GM03348 (cell line): ENCODE data around the gene SF3B5.
A peak's percentile ranks its signal among the peaks of the same experiment; 100 is the strongest.
"Not testable (repeated sequence)": the region's sequence is repeated elsewhere in the genome, so short reads cannot be mapped to it uniquely, and the experiment has no call there.

Experiments used
- DNase-seq: peaks from one replicate; pipeline ENCODE4 v3.0.0; 2012; ENCODE audit warnings: low spot score

Gene SF3B5

DNA sequence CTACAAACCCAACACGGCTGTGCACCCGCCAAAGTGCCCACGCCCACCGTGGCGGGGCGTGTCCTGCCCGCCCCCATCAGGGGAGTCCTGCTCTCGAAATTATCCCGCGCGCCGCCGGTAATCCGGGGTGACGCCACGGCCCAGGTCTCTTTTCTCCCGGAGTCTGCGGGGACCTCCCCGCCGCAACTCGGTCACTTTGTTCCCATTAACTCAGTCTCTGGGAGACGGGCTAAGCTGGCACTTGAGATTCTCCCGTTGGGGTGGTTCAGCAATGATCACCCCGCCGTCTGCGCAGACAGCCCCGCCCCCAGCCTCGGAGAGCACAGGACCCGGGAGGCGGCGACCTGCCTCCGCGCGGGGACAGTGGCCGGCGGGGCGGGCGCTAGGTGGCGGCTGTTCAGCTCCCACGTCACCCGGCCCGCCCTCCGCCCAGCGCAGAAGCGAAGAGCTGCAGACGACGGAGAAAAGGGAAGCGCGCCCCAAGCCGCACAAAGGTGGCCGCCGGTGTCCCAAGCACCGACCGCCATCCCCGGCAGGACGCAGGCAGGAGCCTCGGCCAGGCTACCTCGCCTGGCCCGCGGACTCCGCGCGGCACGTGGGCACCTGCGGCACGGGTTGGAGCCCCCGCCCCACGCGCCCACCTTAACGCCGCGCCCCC lies 31.5 kb downstream of the SF3B5 start:
- DNase-seq, result peak; percentile 83

DNA sequence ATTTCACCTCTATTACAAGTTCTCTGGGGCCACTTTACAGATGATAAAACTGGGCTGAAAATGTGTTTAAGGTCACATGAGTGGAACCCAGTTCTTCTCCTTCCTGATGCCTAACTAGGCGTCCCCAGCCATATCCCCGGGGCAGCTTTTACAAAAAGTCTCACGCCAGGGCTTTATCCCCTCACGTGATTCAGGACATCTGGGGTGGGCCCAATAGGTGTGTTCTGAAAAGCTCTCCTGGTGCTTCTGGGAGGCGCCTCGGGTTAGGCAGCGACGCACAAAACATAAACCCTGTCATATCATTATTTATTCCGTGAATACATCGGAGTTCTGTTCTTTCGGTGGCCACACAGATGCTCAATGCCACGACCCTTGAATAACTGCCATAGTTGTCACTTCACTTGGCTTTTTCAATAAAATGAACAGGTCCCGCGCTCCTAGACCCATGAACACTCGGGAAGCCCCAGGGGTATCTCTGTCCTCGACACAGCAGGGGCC lies 32.1 kb downstream of the SF3B5 start:
- DNase-seq, result no peak

DNA sequence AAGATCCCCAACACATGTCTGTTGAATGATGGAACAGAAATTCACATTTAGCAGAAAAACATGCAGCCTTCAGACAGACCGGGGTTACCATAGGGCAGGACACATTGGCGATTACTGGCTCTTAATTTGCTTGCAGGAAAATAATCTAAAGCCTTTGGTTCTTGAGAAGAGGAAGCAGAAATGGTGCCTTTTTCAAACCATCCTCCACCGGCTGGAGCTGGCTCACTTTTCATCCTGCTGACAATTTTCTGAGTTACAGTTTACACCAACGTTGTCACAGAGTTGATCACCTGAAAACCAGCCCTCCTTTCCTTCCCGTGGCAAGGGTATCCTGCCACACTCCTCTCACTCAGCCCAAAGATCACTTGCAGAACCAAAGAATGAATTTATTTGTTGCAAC lies 32.6 kb downstream of the SF3B5 start:
- no peak for DNase-seq

DNA sequence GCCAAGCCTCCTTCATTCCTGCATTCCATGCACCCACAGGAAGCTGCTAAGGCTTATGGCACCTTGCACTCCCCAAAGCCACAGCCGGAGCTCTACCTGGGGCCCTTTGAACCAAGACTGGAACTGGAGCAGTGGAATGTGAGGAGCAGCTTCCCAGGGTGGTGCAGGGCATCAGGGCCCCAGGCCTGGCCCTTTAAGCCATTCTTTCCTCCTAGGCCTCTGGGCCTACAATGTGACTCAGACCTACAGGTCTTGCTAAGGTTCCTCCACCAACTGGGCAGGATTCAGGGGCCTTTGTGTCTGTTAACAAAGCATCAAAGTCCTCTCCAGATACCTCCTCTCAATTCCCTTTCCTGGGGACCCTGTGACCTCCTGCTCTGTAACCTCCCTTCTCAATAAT lies 36.2 kb downstream of the SF3B5 start:
- DNase-seq, result no peak

DNA sequence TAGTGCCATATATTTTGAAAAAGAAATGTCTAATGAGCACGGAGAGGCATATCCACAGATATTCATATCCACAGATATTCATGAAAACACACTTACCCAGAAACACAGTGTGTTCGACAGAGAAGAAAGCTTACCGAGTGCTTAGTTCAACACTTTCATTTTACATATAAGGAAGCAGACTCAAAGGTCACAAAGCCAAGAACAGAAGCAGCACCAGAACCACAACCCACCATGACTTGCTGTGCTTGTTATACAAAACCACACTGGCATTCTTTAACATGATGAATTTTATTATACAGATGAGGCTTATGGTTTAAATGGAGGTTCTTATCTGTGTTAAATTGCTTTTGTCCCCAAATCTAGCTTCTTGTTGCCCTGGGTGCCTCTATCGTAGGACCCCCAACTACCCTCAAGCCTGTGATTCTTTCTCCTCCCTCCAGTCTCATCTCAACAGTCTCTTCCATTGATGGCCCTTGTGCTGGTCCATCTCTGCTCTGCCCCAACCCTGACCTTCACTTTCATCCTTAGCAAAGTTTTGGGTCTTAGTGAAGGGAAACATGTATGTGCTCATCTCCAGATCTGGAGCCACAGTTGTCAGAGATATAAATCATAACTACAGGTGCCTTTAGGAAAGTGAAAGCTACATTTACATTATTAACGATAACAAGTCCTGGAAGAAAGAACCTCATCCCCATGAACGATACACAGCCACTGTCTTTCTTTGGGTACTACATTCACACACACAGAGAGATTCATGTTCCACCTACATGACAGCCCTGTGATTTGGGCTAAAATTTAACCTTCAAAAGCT lies 40.0 kb downstream of the SF3B5 start:
- DNase-seq, result no peak

DNA sequence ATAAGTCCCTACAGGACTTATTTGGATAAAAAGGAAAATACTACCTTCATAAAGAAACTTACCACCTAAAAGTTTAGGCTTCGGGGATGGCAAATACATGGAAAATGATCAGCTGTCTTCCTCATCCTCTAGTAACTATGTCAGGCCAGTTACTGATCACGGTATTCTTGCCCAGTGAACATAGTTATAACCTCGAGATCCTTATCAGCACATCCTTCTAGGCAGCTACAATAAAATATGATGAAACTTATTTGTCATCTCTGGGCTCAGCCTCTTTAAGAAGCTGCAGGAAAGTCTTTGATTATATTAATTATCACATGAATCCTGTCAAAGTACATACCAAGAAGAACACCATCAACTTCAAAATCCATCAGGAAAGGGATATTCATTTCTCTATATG lies 41.8 kb downstream of the SF3B5 start:
- no peak for DNase-seq

DNA sequence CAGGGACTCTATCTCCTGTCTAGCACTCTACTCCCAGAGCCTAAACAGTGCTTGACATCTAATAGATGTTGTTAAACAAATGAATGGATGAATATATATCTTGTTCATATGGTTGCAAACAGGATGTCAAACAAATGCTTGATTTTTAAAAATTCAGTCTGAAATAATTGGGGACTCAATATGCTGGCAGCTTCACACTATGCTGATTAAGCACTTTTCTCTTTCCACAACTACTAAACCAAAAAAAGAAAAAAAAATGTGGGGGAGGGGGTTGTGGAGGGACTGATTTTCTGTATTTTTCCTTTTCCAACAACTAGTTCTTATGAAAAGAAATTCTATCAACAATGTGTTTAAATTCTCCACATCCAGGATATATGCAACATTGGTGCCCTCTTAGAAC lies 42.9 kb downstream of the SF3B5 start:
- no peak for DNase-seq

DNA sequence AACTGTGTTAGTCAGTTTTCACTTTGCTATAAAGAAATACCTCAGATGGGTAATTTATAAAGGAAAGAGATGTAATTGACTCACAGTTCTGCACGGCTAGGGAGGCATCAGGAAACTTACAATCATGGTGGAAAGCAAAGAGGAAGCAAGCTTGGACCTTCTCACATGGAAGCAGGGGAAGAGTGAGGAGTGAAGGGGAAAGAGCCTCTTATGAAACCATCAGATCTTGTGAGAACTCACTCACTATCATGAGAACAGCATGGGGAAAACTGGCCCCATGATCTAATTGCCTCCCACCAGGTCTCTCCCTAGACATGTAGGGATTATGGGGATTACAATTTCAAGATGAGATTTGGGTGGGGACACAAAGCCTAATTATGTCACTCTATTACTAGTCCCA lies 46.0 kb downstream of the SF3B5 start:
- no peak for DNase-seq

DNA sequence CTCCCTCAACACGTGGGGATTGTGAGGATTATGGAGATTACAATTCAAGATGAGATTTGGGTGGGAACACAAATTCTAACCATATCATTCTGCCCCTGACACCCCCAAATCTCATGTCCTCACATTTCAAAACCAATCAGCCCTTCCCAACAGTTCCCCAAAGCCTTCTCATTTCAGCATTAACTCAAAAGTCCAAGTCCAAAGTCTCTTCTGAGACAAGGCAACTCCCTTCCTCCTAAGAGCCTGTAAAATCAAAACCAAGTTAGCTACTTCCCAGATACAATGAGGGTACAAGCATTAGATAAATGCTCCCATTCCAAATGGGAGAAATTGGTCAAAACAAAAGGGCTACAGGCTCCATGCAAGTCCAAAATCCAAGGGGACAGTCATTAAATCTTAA lies 47.7 kb downstream of the SF3B5 start:
- DNase-seq, result no peak

DNA sequence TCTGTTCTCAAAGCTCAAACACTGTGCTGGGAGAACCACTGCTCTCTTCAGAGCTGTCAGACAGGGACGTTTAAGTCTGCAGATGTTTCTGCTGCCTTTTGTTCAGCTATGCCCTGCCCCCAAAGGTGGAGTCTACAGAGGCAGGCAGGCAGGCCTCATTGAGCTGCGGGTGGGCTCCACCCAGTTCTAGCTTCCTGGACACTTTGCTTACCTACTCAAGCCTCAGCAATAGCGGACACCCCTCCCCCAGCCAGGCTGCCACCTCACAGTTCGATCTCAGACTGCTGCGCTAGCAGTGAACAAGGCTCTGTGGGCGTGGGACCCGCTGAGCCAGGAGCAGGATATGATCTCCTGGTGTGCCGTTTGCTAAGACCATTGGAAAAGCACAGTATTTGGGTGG lies 48.7 kb downstream of the SF3B5 start:
- DNase-seq, result not testable (repeated sequence)

DNA sequence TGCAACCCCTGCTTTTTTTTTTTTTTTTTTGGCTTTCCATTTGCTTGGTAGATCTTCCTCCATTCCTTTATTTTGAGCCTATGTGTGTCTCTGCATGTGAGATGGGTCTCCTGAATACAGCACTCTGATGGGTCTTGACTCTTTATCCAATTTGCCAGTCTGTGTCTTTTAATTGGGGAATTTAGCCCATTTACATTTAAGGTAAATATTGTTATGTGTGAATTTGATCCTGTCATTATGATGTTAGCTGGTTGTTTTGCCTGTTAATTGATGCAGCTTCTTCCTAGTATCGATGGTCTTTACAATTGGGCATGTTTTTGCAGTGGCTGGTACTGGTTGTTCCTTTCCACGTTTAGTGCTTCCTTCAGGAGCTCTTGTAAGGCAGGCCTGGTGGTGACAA lies 50.4 kb downstream of the SF3B5 start:
- DNase-seq, result not testable (repeated sequence)
